GM23338 (cell line): ENCODE data around the gene NECTIN1. TPM values are rescaled to one million over a fixed set of nuclear protein-coding genes. Genes with fewer than 3 reads are reported as not detected.

Experiments used
- ATAC-seq: fragments of 200-7000 bp; cut with Tn5 transposase; 3 replicates; pipeline ENCODE4 v1.9.1; 2020
- DNase-seq: peaks from one replicate; pipeline ENCODE4 v3.0.0-alpha.2; 2015; ENCODE audit warnings: low spot score
- H2AFZ ChIP-seq: fragments of 200-600 bp; sonication (generic); 2 replicates; pipeline ENCODE4 v1.8.0; 2016; ENCODE audit warnings: antibody characterized with exemption, mild to moderate bottlenecking, moderate library complexity
- H3F3A ChIP-seq: fragments of 200-600 bp; sonication (generic); replicated peaks from 2 replicates; pipeline ENCODE4 v1.8.0; 2017; ENCODE audit warnings: antibody characterized with exemption, mixed run types, low read depth
- H3K27ac ChIP-seq: fragments of 200-600 bp; sonication (generic); 2 replicates; pipeline ENCODE4 v1.6.1; 2016; ENCODE audit warnings: low read depth
- H3K27me3 ChIP-seq: fragments of 200-600 bp; sonication (generic); 2 replicates; pipeline ENCODE4 v1.8.0; 2016; ENCODE audit warnings: mild to moderate bottlenecking, mixed run types, moderate library complexity; ENCODE audit not compliant: insufficient read depth
- H3K36me3 ChIP-seq: fragments of 200-600 bp; sonication (generic); 2 replicates; pipeline ENCODE4 v1.8.0; 2016; ENCODE audit warnings: mild to moderate bottlenecking; ENCODE audit not compliant: insufficient read depth
- H3K4me1 ChIP-seq: fragments of 200-600 bp; sonication (generic); 2 replicates; pipeline ENCODE4 v1.8.0; 2016; ENCODE audit warnings: mild to moderate bottlenecking, moderate library complexity; ENCODE audit not compliant: insufficient read depth
- H3K4me2 ChIP-seq: fragments of 200-600 bp; sonication (generic); 2 replicates; pipeline ENCODE4 v1.7.1; 2017; ENCODE audit warnings: mixed run types
- H3K4me3 ChIP-seq: fragments of 200-600 bp; sonication (generic); 2 replicates; pipeline ENCODE4 v1.6.1; 2016; ENCODE audit warnings: mixed run types
- H3K79me2 ChIP-seq: fragments of 200-600 bp; sonication (generic); replicated peaks from 2 replicates; pipeline ENCODE4 v1.8.0; 2017; ENCODE audit warnings: mild to moderate bottlenecking; ENCODE audit not compliant: insufficient read depth
- H3K9me2 ChIP-seq: fragments of 200-600 bp; sonication (generic); 2 replicates; pipeline ENCODE4 v1.8.0; 2017; ENCODE audit not compliant: insufficient read depth
- H4K20me1 ChIP-seq: fragments of 200-600 bp; sonication (generic); replicated peaks from 2 replicates; pipeline ENCODE4 v1.8.0; 2017; ENCODE audit warnings: mild to moderate bottlenecking; ENCODE audit not compliant: insufficient read depth
- H3K27ac Mint-ChIP-seq: 2 replicates; pipeline ENCODE4 v1.8.0; 2020; ENCODE audit warnings: inconsistent platforms, mild to moderate bottlenecking, moderate library complexity, mixed read lengths
- H3K27me3 Mint-ChIP-seq: 3 replicates; pipeline ENCODE4 v1.8.0; 2022; ENCODE audit warnings: low read depth, mild to moderate bottlenecking, moderate library complexity, mixed read lengths, inconsistent platforms; ENCODE audit not compliant: insufficient read depth, poor library complexity
- H3K36me3 Mint-ChIP-seq: 3 replicates; pipeline ENCODE4 v1.8.0; 2021; ENCODE audit warnings: low read depth, mild to moderate bottlenecking, inconsistent platforms, moderate library complexity, mixed read lengths
- H3K4me1 Mint-ChIP-seq: 3 replicates; pipeline ENCODE4 v1.8.0; 2020; ENCODE audit warnings: mild to moderate bottlenecking, inconsistent platforms, mixed read lengths
- H3K4me3 Mint-ChIP-seq: 3 replicates; pipeline ENCODE4 v1.8.0; 2021; ENCODE audit warnings: moderate library complexity, mild to moderate bottlenecking, inconsistent platforms, mixed read lengths
- H3K9me3 Mint-ChIP-seq: 3 replicates; pipeline ENCODE4 v1.8.0; 2020; ENCODE audit warnings: moderate library complexity, mild to moderate bottlenecking, inconsistent platforms, mixed read lengths
- ETS1 ChIP-seq: IDR thresholded peaks from 2 replicates; pipeline ENCODE4 v1.6.1; 2016; ENCODE audit warnings: antibody characterized with exemption
- EZH2 ChIP-seq: fragments of 200-600 bp; sonication (generic); IDR thresholded peaks from one replicate; pipeline ENCODE4 v1.8.0; 2017; ENCODE audit warnings: antibody characterized with exemption, mild to moderate bottlenecking, low read depth; ENCODE audit not compliant: unreplicated experiment
- JUNB ChIP-seq: IDR thresholded peaks from one replicate; pipeline ENCODE4 v1.6.1; 2016; ENCODE audit warnings: antibody characterized with exemption; ENCODE audit not compliant: unreplicated experiment
- NANOG ChIP-seq: IDR thresholded peaks from 2 replicates; pipeline ENCODE4 v1.6.1; 2016; ENCODE audit warnings: antibody characterized with exemption, borderline replicate concordance
- POLR2AphosphoS5 ChIP-seq: IDR thresholded peaks from 2 replicates; pipeline ENCODE4 v1.6.1; 2016; ENCODE audit warnings: antibody characterized with exemption, low read depth
- STAT1 ChIP-seq: IDR thresholded peaks from one replicate; pipeline ENCODE4 v1.6.1; 2016; ENCODE audit warnings: antibody characterized with exemption; ENCODE audit not compliant: unreplicated experiment
- ZNF462 ChIP-seq: fragments of 250-450 bp; sonication (Bioruptor Pico); IDR thresholded peaks from 2 replicates; pipeline ENCODE4 v1.5.0; 2020; ENCODE audit warnings: mild to moderate bottlenecking, moderate library complexity
- polyA plus RNA-seq: library from polyadenylated mRNA; unstranded; fragments of >200 nt; fragmentation: Nextera tagmentation; extraction: Ambion mirVana; gene quantifications from 2 replicates; pipeline ENCODE4 v1.2.1, GENCODE V29; 2016
- total RNA-seq: library from RNA; depleted of rRNA; stranded (reverse); fragments of >200 nt; shearing (Covaris generic); gene quantifications from 2 replicates; pipeline ENCODE4 v1.2.3, GENCODE V29; 2014
- TF ChIP-seq, protein P1 (sequence below): IDR thresholded peaks from one replicate; pipeline ENCODE4 v1.6.1; 2018; ENCODE audit warnings: antibody characterized with exemption; ENCODE audit not compliant: unreplicated experiment
- TF ChIP-seq, protein P2 (sequence below), 2 experiments: fragments of 200-600 bp in 1 of 2; sonication (generic) in 1 of 2; conservative IDR thresholded peaks; 2 replicates each; pipeline versions ENCODE4 v1.5.1 to v1.6.1; 2016 to 2017; ENCODE audit warnings: antibody characterized with exemption in 2 of 2, low read depth in 2 of 2, mild to moderate bottlenecking in 2 of 2, moderate library complexity in 1 of 2

The NECTIN1 gene
- total and polyA plus RNA-seq, 2 experiments from 2014 or later, result 18.7 to 56.3 TPM

- no peak overlapping the region for H3K4me2 ChIP-seq
- ATAC-seq (no peak), DNase-seq (no peak)
- H3K36me3 ChIP-seq, result no peaks in the 10 kb centered on the region
- H3K27me3 Mint-ChIP-seq, result peaks cover 11% of the 10 kb centered on the region
- peaks cover 8% of the 10 kb centered on the region; the same call in 2 of the 3 replicates for H3K4me1 Mint-ChIP-seq
- no peaks in the 10 kb centered on the region for H3K36me3 Mint-ChIP-seq
- peaks cover 9% of the 10 kb centered on the region for H3K27me3 ChIP-seq
- no peak overlapping the region for H3K27ac ChIP-seq
- no peaks in the 10 kb centered on the region for H3K9me3 Mint-ChIP-seq
- no peaks in the 10 kb centered on the region for H3F3A ChIP-seq
- no peak overlapping the region for H3K4me3 Mint-ChIP-seq
- H3K4me1 ChIP-seq, result peaks cover 5% of the 10 kb centered on the region; the same call in 1 of the 2 replicates
- no peaks in the 10 kb centered on the region for H3K9me2 ChIP-seq
- H2AFZ ChIP-seq, result no peak overlapping the region
- no peaks in the 10 kb centered on the region for H3K79me2 ChIP-seq
- TF ChIP-seq JUNB, result no peak
- no peak for TF ChIP-seq STAT1
- TF ChIP-seq, protein P1, sequence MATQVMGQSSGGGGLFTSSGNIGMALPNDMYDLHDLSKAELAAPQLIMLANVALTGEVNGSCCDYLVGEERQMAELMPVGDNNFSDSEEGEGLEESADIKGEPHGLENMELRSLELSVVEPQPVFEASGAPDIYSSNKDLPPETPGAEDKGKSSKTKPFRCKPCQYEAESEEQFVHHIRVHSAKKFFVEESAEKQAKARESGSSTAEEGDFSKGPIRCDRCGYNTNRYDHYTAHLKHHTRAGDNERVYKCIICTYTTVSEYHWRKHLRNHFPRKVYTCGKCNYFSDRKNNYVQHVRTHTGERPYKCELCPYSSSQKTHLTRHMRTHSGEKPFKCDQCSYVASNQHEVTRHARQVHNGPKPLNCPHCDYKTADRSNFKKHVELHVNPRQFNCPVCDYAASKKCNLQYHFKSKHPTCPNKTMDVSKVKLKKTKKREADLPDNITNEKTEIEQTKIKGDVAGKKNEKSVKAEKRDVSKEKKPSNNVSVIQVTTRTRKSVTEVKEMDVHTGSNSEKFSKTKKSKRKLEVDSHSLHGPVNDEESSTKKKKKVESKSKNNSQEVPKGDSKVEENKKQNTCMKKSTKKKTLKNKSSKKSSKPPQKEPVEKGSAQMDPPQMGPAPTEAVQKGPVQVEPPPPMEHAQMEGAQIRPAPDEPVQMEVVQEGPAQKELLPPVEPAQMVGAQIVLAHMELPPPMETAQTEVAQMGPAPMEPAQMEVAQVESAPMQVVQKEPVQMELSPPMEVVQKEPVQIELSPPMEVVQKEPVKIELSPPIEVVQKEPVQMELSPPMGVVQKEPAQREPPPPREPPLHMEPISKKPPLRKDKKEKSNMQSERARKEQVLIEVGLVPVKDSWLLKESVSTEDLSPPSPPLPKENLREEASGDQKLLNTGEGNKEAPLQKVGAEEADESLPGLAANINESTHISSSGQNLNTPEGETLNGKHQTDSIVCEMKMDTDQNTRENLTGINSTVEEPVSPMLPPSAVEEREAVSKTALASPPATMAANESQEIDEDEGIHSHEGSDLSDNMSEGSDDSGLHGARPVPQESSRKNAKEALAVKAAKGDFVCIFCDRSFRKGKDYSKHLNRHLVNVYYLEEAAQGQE, result no peak
- TF ChIP-seq ETS1, result no peak
- no peak for TF ChIP-seq ZNF462
- TF ChIP-seq POLR2AphosphoS5, result no peak
- TF ChIP-seq, protein P2, sequence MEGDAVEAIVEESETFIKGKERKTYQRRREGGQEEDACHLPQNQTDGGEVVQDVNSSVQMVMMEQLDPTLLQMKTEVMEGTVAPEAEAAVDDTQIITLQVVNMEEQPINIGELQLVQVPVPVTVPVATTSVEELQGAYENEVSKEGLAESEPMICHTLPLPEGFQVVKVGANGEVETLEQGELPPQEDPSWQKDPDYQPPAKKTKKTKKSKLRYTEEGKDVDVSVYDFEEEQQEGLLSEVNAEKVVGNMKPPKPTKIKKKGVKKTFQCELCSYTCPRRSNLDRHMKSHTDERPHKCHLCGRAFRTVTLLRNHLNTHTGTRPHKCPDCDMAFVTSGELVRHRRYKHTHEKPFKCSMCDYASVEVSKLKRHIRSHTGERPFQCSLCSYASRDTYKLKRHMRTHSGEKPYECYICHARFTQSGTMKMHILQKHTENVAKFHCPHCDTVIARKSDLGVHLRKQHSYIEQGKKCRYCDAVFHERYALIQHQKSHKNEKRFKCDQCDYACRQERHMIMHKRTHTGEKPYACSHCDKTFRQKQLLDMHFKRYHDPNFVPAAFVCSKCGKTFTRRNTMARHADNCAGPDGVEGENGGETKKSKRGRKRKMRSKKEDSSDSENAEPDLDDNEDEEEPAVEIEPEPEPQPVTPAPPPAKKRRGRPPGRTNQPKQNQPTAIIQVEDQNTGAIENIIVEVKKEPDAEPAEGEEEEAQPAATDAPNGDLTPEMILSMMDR (conservative IDR thresholded peaks at IDR 0.05; ENCODE audit: low read depth in 2 of 2), result no peak
- TF ChIP-seq EZH2, result no peak
- TF ChIP-seq NANOG, result no peak
- no peak overlapping the region for H3K4me3 ChIP-seq
- no peak overlapping the region for H3K27ac Mint-ChIP-seq
- H4K20me1 ChIP-seq, result no peaks in the 10 kb centered on the region
Observed at GRCh38 chr11:119747868-119748660, 19.1 kb upstream of the NECTIN1 start.
